Neuronal stem cell (in vitro differentiated cells): ENCODE results near the gene ANKRD31.

ENCODE experiments used
- DNase-seq: peaks from one replicate; pipeline ENCODE4 v3.0.0-alpha.2; 2013; ENCODE audit warnings: low spot score
- H2AFZ ChIP-seq: one replicate; pipeline ENCODE4 v1.6.1; 2013; ENCODE audit warnings: mild to moderate bottlenecking, low read length, inconsistent platforms
- H2AK5ac ChIP-seq: 2 replicates; pipeline ENCODE4 v1.6.1; 2013; ENCODE audit warnings: low read depth, mild to moderate bottlenecking, inconsistent platforms, low read length, moderate library complexity, mixed read lengths
- H2BK120ac ChIP-seq: 2 replicates; pipeline ENCODE4 v1.6.1; 2013; ENCODE audit warnings: low read depth, mild to moderate bottlenecking, inconsistent platforms, low read length, moderate library complexity, mixed read lengths
- H2BK12ac ChIP-seq: one replicate; pipeline ENCODE4 v1.6.1; 2013; ENCODE audit warnings: low read length, inconsistent platforms
- H2BK15ac ChIP-seq: 2 replicates; pipeline ENCODE4 v1.6.1; 2013; ENCODE audit warnings: mild to moderate bottlenecking, low read length, inconsistent platforms, mixed read lengths
- H2BK5ac ChIP-seq: one replicate; pipeline ENCODE4 v1.6.1; 2013; ENCODE audit warnings: inconsistent platforms, mild to moderate bottlenecking, low read length, moderate library complexity
- H3K14ac ChIP-seq: one replicate; pipeline ENCODE4 v1.6.1; 2013; ENCODE audit warnings: low read length, inconsistent platforms
- H3K18ac ChIP-seq: 2 replicates; pipeline ENCODE4 v1.6.1; 2013; ENCODE audit warnings: low read length, inconsistent platforms
- H3K23ac ChIP-seq: 2 replicates; pipeline ENCODE4 v1.6.1; 2013; ENCODE audit warnings: low read depth, mild to moderate bottlenecking, mixed read lengths, low read length, inconsistent platforms; ENCODE audit not compliant: poor library complexity
- H3K27ac ChIP-seq: replicated peaks from 3 replicates; pipeline ENCODE4 v1.5.1; 2013; ENCODE audit warnings: low read length, inconsistent platforms
- H3K27me3 ChIP-seq, 3 experiments: 2 replicates each; pipeline ENCODE4 v1.6.1; 2013; ENCODE audit warnings: low read length in 3 of 3, mild to moderate bottlenecking in 2 of 3, inconsistent platforms in 1 of 3, low read depth in 1 of 3, mixed read lengths in 1 of 3, moderate library complexity in 1 of 3; ENCODE audit not compliant: control insufficient read depth in 3 of 3, insufficient read depth in 3 of 3
- H3K36me3 ChIP-seq, 2 donors: replicated peaks in 1 of 2; 2 replicates each; pipeline ENCODE4 v1.6.1; 2013; ENCODE audit warnings: low read length in 2 of 2; ENCODE audit not compliant: control insufficient read depth in 2 of 2, insufficient read depth in 2 of 2
- H3K4ac ChIP-seq: 2 replicates; pipeline ENCODE4 v1.6.1; 2013; ENCODE audit warnings: inconsistent platforms, mild to moderate bottlenecking, low read length, moderate library complexity
- H3K4me1 ChIP-seq, 2 donors: 1 replicate in 1 of 2; 2 replicates in 1 of 2; pipeline ENCODE4 v1.6.1; 2013; ENCODE audit warnings: low read length in 2 of 2, low read depth in 1 of 2; ENCODE audit not compliant: control insufficient read depth in 2 of 2, insufficient read depth in 1 of 2
- H3K4me2 ChIP-seq: one replicate; pipeline ENCODE4 v1.6.1; 2013; ENCODE audit warnings: mild to moderate bottlenecking, low read length, inconsistent platforms; ENCODE audit not compliant: insufficient read depth, poor library complexity, severe bottlenecking
- H3K4me3 ChIP-seq, 2 donors: 2 replicates each; pipeline ENCODE4 v1.5.1; 2013; ENCODE audit warnings: low read length in 2 of 2, mild to moderate bottlenecking in 2 of 2, inconsistent platforms in 1 of 2, moderate library complexity in 1 of 2
- H3K79me1 ChIP-seq: one replicate; pipeline ENCODE4 v1.6.1; 2013; ENCODE audit warnings: low read depth, mild to moderate bottlenecking, inconsistent platforms, low read length, moderate library complexity
- H3K9ac ChIP-seq: one replicate; pipeline ENCODE4 v1.6.1; 2013; ENCODE audit warnings: mild to moderate bottlenecking, low read depth, low read length, inconsistent platforms; ENCODE audit not compliant: poor library complexity
- H3K9me3 ChIP-seq, 2 donors: replicated peaks in 1 of 2; 2 replicates each; pipeline versions ENCODE3 to v1.6.1; 2013; ENCODE audit warnings: low read length in 2 of 2, mild to moderate bottlenecking in 2 of 2, inconsistent platforms in 1 of 2, low read depth in 1 of 2, mixed read lengths in 1 of 2, moderate library complexity in 1 of 2; ENCODE audit not compliant: control insufficient read depth in 2 of 2, insufficient read depth in 1 of 2
- H4K8ac ChIP-seq: one replicate; pipeline ENCODE4 v1.6.1; 2013; ENCODE audit warnings: low read depth, mild to moderate bottlenecking, inconsistent platforms, low read length, moderate library complexity
- H4K91ac ChIP-seq: one replicate; pipeline ENCODE4 v1.6.1; 2013; ENCODE audit warnings: low read length, low read depth, mild to moderate bottlenecking, inconsistent platforms; ENCODE audit not compliant: poor library complexity
- WGBS, 2 donors: extraction: QIAGEN DNeasy Blood & Tissue Kit; methylation state at CpG; one replicate each; pipeline ENCODE4 v1.1.7; 2013; ENCODE audit warnings: missing lambda C conversion rate in 2 of 2, mixed read lengths in 1 of 2; ENCODE audit not compliant: insufficient read length in 2 of 2, insufficient replicate concordance in 1 of 2; ENCODE audit errors: extremely low coverage in 2 of 2; 5-methylcytosine and 5-hydroxymethylcytosine counted together

ANKRD31 gene

GRCh38 chr5:75045071-75045470 is 191.6 kb downstream of the ANKRD31 start:
- no CpG with 5 or more reads among the region's 2 CpGs for WGBS, 2 donors
- Histone ChIP-seq H3K36me3 (no peaks in the 10 kb centered on the region), H2BK5ac (no peak overlapping the region), H4K91ac (no peak overlapping the region), H3K14ac (no peak overlapping the region), H2BK15ac (no peak overlapping the region), H2BK120ac (no peak overlapping the region), H3K4ac (no peak overlapping the region), H3K9me3 (no peaks in the 10 kb centered on the region), H3K4me2 (no peak overlapping the region), H2BK12ac (no peak overlapping the region), H3K4me3 (no peak overlapping the region), H3K27me3 (no peaks in the 10 kb centered on the region), H3K27ac (no peak overlapping the region), H3K18ac (no peak overlapping the region), H3K4me1 (no peaks in the 10 kb centered on the region), H3K9ac (no peak overlapping the region), H3K79me1 (no peaks in the 10 kb centered on the region), H4K8ac (no peak overlapping the region), H2AK5ac (no peak overlapping the region), H3K23ac (no peak overlapping the region), H2AFZ (no peak overlapping the region)
- DNase-seq, result no peak

GRCh38 chr5:75044406-75044805 is 192.3 kb downstream of the ANKRD31 start:
- WGBS, 2 donors, result no CpG with 5 or more reads among the region's 7 CpGs
- H3K9ac ChIP-seq, result no peak overlapping the region
- H2BK120ac ChIP-seq, result no peak overlapping the region

GRCh38 chr5:75043633-75044264 is 192.9 kb downstream of the ANKRD31 start:
- Histone ChIP-seq H3K4ac (no peak overlapping the region), H4K91ac (no peak overlapping the region), H2AK5ac (no peak overlapping the region), H2BK15ac (no peak overlapping the region), H2BK5ac (no peak overlapping the region), H4K8ac (no peak overlapping the region), H3K4me3 (no peak overlapping the region), H3K9me3 (no peaks in the 10 kb centered on the region), H3K9ac (no peak overlapping the region), H3K79me1 (no peaks in the 10 kb centered on the region), H3K23ac (no peak overlapping the region), H2AFZ (no peak overlapping the region), H3K27ac (no peak overlapping the region), H3K4me1 (no peaks in the 10 kb centered on the region), H2BK12ac (no peak overlapping the region), H2BK120ac (no peak overlapping the region), H3K4me2 (no peak overlapping the region), H3K36me3 (no peaks in the 10 kb centered on the region), H3K18ac (no peak overlapping the region), H3K14ac (no peak overlapping the region), H3K27me3 (no peaks in the 10 kb centered on the region)
- no CpG with 5 or more reads among the region's 7 CpGs for WGBS, 2 donors
- DNase-seq, result no peak

More at GRCh38 chr5:75044406-75044805, 192.3 kb downstream of the ANKRD31 start:
- Histone ChIP-seq H2BK5ac (no peak overlapping the region), H3K4me3 (no peak overlapping the region), H4K91ac (no peak overlapping the region), H3K4ac (no peak overlapping the region), H3K4me1 (no peaks in the 10 kb centered on the region), H2BK15ac (no peak overlapping the region), H4K8ac (no peak overlapping the region), H2BK12ac (no peak overlapping the region), H3K27ac (no peak overlapping the region), H3K27me3 (no peaks in the 10 kb centered on the region), H3K79me1 (no peaks in the 10 kb centered on the region), H2AFZ (no peak overlapping the region), H3K4me2 (no peak overlapping the region), H3K18ac (no peak overlapping the region), H2AK5ac (no peak overlapping the region), H3K9me3 (no peaks in the 10 kb centered on the region), H3K23ac (no peak overlapping the region), H3K14ac (no peak overlapping the region), H3K36me3 (no peaks in the 10 kb centered on the region)
- no peak for DNase-seq

GRCh38 chr5:75042522-75042921 is 194.2 kb downstream of the ANKRD31 start:
- Histone ChIP-seq H3K79me1 (no peaks in the 10 kb centered on the region), H3K4me1 (no peaks in the 10 kb centered on the region), H3K4me3 (no peak overlapping the region), H2BK12ac (no peak overlapping the region), H2BK5ac (no peak overlapping the region), H3K27ac (no peak overlapping the region), H3K14ac (no peak overlapping the region), H3K9ac (no peak overlapping the region), H3K9me3 (no peaks in the 10 kb centered on the region), H3K36me3 (no peaks in the 10 kb centered on the region), H3K4ac (no peak overlapping the region), H2AFZ (no peak overlapping the region), H3K4me2 (no peak overlapping the region), H2BK15ac (no peak overlapping the region), H3K18ac (no peak overlapping the region), H4K8ac (no peak overlapping the region), H3K23ac (no peak overlapping the region), H3K27me3 (no peaks in the 10 kb centered on the region), H2BK120ac (no peak overlapping the region), H2AK5ac (no peak overlapping the region), H4K91ac (no peak overlapping the region)
- no peak for DNase-seq
- WGBS, 2 donors, result no CpG with 5 or more reads among the region's 1 CpG
